Mesendoderm (in vitro differentiated cells): Measurements from ENCODE around the gene SLC39A5.

Experiments used
- DNase-seq: peaks from one replicate; pipeline ENCODE4 v3.0.0; 2013
- H2AK5ac ChIP-seq: 2 replicates; pipeline ENCODE4 v1.6.1; 2013; ENCODE audit warnings: low read length, inconsistent platforms
- H2BK120ac ChIP-seq: 2 replicates; pipeline ENCODE4 v1.6.1; 2013; ENCODE audit warnings: low read depth, mild to moderate bottlenecking, low read length, moderate library complexity, mixed read lengths
- H2BK15ac ChIP-seq: replicated peaks from 2 replicates; pipeline ENCODE4 v1.6.1; 2013; ENCODE audit warnings: low read depth, mild to moderate bottlenecking, moderate library complexity
- H2BK5ac ChIP-seq: 2 replicates; pipeline ENCODE4 v1.6.1; 2013; ENCODE audit warnings: low read length, inconsistent platforms
- H3K18ac ChIP-seq: 2 replicates; pipeline ENCODE4 v1.6.1; 2013; ENCODE audit warnings: mild to moderate bottlenecking, low read length, mixed read lengths
- H3K23ac ChIP-seq: one replicate; pipeline ENCODE4 v1.6.1; 2013; ENCODE audit warnings: low read length
- H3K27ac ChIP-seq: 2 replicates; pipeline ENCODE4 v1.5.1; 2013; ENCODE audit warnings: low read depth, mild to moderate bottlenecking, inconsistent platforms, low read length, moderate library complexity
- H3K27me3 ChIP-seq: 2 replicates; pipeline ENCODE4 v1.6.1; 2013; ENCODE audit warnings: low read length, control low read depth, mild to moderate bottlenecking, inconsistent platforms; ENCODE audit not compliant: insufficient read depth, poor library complexity
- H3K36me3 ChIP-seq: 2 replicates; pipeline ENCODE4 v1.6.1; 2013; ENCODE audit warnings: low read length, inconsistent platforms; ENCODE audit not compliant: control insufficient read depth, insufficient read depth
- H3K4ac ChIP-seq: one replicate; pipeline ENCODE4 v1.6.1; 2013; ENCODE audit warnings: low read depth, mild to moderate bottlenecking, low read length, moderate library complexity
- H3K4me1 ChIP-seq: 2 replicates; pipeline ENCODE4 v1.6.1; 2013; ENCODE audit warnings: low read depth, low read length, inconsistent platforms; ENCODE audit not compliant: control insufficient read depth
- H3K4me2 ChIP-seq: 2 replicates; pipeline ENCODE4 v1.6.1; 2013; ENCODE audit warnings: low read length
- H3K4me3 ChIP-seq: 2 replicates; pipeline ENCODE4 v1.5.1; 2013; ENCODE audit warnings: mild to moderate bottlenecking, low read length
- H3K56ac ChIP-seq: one replicate; pipeline ENCODE4 v1.6.1; 2013; ENCODE audit warnings: low read length
- H3K79me1 ChIP-seq: 2 replicates; pipeline ENCODE4 v1.6.1; 2013; ENCODE audit warnings: low read length, inconsistent platforms
- H3K79me2 ChIP-seq: 2 replicates; pipeline ENCODE4 v1.6.1; 2013; ENCODE audit warnings: mild to moderate bottlenecking, low read length; ENCODE audit not compliant: control insufficient read depth, insufficient read depth
- H3K9ac ChIP-seq: 2 replicates; pipeline ENCODE4 v1.6.1; 2013; ENCODE audit warnings: low read length, inconsistent platforms
- H4K5ac ChIP-seq: one replicate; pipeline ENCODE4 v1.6.1; 2013; ENCODE audit warnings: low read length
- H4K8ac ChIP-seq: one replicate; pipeline ENCODE4 v1.6.1; 2013; ENCODE audit warnings: low read depth, mild to moderate bottlenecking, control low read depth, low read length, moderate library complexity
- WGBS: extraction: QIAGEN DNeasy Blood & Tissue Kit; methylation state at CpG from one replicate; pipeline ENCODE4 v1.1.7; 2013; ENCODE audit warnings: low lambda C conversion rate, missing lambda C conversion rate; ENCODE audit not compliant: insufficient coverage; ENCODE audit errors: extremely low coverage; 5-methylcytosine and 5-hydroxymethylcytosine counted together

The SLC39A5 gene

DNA sequence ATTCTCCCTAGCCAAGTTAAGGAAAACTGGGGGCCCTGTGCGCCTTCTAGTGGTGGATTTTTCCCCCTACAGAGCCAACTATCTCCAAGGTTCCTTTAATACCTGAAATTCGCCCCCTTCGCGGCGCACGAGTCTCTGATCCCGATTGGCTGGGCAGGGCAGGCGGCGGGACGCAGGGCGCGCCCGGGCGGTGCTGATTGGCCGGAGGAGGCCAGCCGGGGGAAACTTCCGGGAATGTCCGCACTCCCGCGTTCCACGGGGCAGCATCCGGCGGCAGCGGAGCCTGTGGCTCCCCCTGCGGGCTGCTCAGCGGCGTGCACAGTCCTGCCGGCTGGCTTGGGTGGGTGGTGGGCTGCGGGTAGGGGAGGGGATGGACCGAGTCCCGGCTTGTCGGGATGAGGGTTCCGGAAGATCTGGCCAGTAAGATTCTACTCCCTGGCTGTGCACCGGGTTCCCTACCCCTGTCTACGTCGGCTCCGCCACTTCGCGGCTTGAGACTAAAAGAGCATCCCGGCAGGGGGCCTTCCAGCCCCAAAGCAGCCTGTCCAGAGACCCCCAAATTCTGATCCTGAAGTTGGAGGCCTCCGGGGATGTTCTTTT, 5.6 kb upstream of the SLC39A5 start, which contains the start of gene NABP2:
NABP2 (plus strand) TSS at position 241 of the 600 bp plus-strand sequence. CDS start 515 bp downstream, outside the sequence.
- Histone ChIP-seq H2BK15ac (peak within 1 kb of the TSS; percentile 42), H3K4me1 (no peaks in the 10 kb centered on the region), H3K36me3 (no peaks in the 10 kb centered on the region), H2BK5ac (no peak within 1 kb of the TSS), H3K79me2 (peaks cover 10% of the 10 kb centered on the region), H3K4ac (peak within 1 kb of the TSS; percentile 58), H3K79me1 (no peaks in the 10 kb centered on the region), H4K5ac (peak within 1 kb of the TSS; percentile 74), H3K23ac (no peak within 1 kb of the TSS), H3K27ac (peak within 1 kb of the TSS; percentile 25), H2AK5ac (no peak within 1 kb of the TSS), H2BK120ac (no peak within 1 kb of the TSS), H3K56ac (peak within 1 kb of the TSS; percentile 90), H3K18ac (peak within 1 kb of the TSS; percentile 63), H3K9ac (peak within 1 kb of the TSS; percentile 72), H4K8ac (peak within 1 kb of the TSS; percentile 15), H3K4me2 (peak within 1 kb of the TSS; percentile 20), H3K27me3 (no peaks in the 10 kb centered on the region), H3K4me3 (peak within 1 kb of the TSS; percentile 44)
- DNase-seq: peak; percentile 99
- WGBS: no CpG with 5 or more reads among the region's 41 CpGs

GRCh38 chr12:56224954-56225353, 4.9 kb upstream of the SLC39A5 start:
- Histone ChIP-seq H3K23ac (no peak overlapping the region), H3K4me2 (no peak overlapping the region), H3K4me3 (no peak overlapping the region), H2BK15ac (no peak overlapping the region), H3K4ac (no peak overlapping the region), H2BK120ac (no peak overlapping the region), H3K27ac (no peak overlapping the region), H3K9ac (no peak overlapping the region), H3K4me1 (no peaks in the 10 kb centered on the region), H3K36me3 (no peaks in the 10 kb centered on the region), H4K8ac (no peak overlapping the region), H2AK5ac (no peak overlapping the region), H4K5ac (no peak overlapping the region), H3K79me1 (no peaks in the 10 kb centered on the region), H3K79me2 (peaks cover 9% of the 10 kb centered on the region), H2BK5ac (no peak overlapping the region), H3K56ac (peak overlapping the region; percentile 86), H3K18ac (no peak overlapping the region), H3K27me3 (no peaks in the 10 kb centered on the region)
- WGBS: no CpG with 5 or more reads among the region's 11 CpGs
- no peak for DNase-seq

DNA sequence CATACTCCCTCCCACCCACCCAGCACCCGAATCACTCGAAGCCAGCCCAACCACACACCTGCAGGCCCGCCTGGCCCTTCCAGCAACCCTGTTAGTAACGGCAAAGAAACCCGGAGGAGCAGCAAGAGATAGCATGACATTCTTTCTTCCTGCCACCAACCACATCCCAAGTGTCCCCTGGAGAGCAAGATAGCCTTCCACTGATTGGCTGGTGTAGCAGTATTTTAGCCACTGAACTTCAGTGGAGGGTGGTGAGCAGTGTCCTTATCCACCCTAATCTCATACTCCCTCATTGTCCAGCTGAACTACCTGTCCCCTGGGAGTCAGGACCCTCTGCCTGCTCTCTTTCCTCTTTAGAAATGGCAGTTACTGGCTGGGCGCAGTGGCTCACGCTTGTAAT, 769 bp upstream of the SLC39A5 start:
- no peak overlapping the region for H3K4me2 ChIP-seq
- H3K9ac ChIP-seq: no peak overlapping the region
- no peaks in the 10 kb centered on the region for H3K36me3 ChIP-seq
- WGBS: no CpG with 5 or more reads among the region's 7 CpGs
- H3K18ac ChIP-seq: no peak overlapping the region
- H3K23ac ChIP-seq: no peak overlapping the region
- no peak overlapping the region for H3K4ac ChIP-seq
- no peak overlapping the region for H3K56ac ChIP-seq
- H3K4me3 ChIP-seq: no peak overlapping the region
- DNase-seq: peak; percentile 37
- no peak overlapping the region for H4K5ac ChIP-seq
- no peak overlapping the region for H3K27ac ChIP-seq
- no peak overlapping the region for H4K8ac ChIP-seq
- H3K27me3 ChIP-seq: no peaks in the 10 kb centered on the region
- no peak overlapping the region for H2BK120ac ChIP-seq
- H2BK5ac ChIP-seq: no peak overlapping the region
- H2BK15ac ChIP-seq: no peak overlapping the region
- no peaks in the 10 kb centered on the region for H3K79me2 ChIP-seq
- H3K79me1 ChIP-seq: no peaks in the 10 kb centered on the region
- no peak overlapping the region for H2AK5ac ChIP-seq
- no peaks in the 10 kb centered on the region for H3K4me1 ChIP-seq

GRCh38 chr12:56230432-56231183, 757 bp downstream of the SLC39A5 start:
- Histone ChIP-seq H2AK5ac (no peak overlapping the region), H3K4me1 (no peaks in the 10 kb centered on the region), H2BK120ac (no peak overlapping the region), H3K4ac (no peak overlapping the region), H3K27ac (no peak overlapping the region), H2BK5ac (no peak overlapping the region), H4K8ac (no peak overlapping the region), H3K56ac (no peak overlapping the region), H3K23ac (no peak overlapping the region), H3K79me1 (no peaks in the 10 kb centered on the region), H3K36me3 (no peaks in the 10 kb centered on the region), H4K5ac (no peak overlapping the region), H3K4me3 (no peak overlapping the region), H3K9ac (no peak overlapping the region), H3K18ac (no peak overlapping the region), H3K79me2 (no peaks in the 10 kb centered on the region), H3K27me3 (no peaks in the 10 kb centered on the region), H2BK15ac (no peak overlapping the region), H3K4me2 (no peak overlapping the region)
- no peak for DNase-seq
- no CpG with 5 or more reads among the region's 8 CpGs for WGBS

- Histone ChIP-seq H2BK120ac (no peak overlapping the region), H3K4me3 (no peak overlapping the region), H2BK5ac (no peak overlapping the region), H3K4me1 (no peaks in the 10 kb centered on the region), H3K27ac (no peak overlapping the region), H3K9ac (no peak overlapping the region), H2AK5ac (no peak overlapping the region), H3K18ac (no peak overlapping the region), H3K27me3 (no peaks in the 10 kb centered on the region), H4K5ac (no peak overlapping the region), H2BK15ac (no peak overlapping the region), H4K8ac (no peak overlapping the region), H3K23ac (no peak overlapping the region), H3K36me3 (no peaks in the 10 kb centered on the region), H3K4ac (no peak overlapping the region), H3K79me1 (no peaks in the 10 kb centered on the region), H3K4me2 (no peak overlapping the region), H3K79me2 (no peaks in the 10 kb centered on the region), H3K56ac (no peak overlapping the region)
- no peak for DNase-seq
- WGBS: no CpG with 5 or more reads among the region's 11 CpGs
Observed at GRCh38 chr12:56231184-56231582, 1.3 kb downstream of the SLC39A5 start.
